Right atrium auricular region (tissue), 2 donors: ENCODE data around the gene ARMH3. TPM values are rescaled to one million over a fixed set of nuclear protein-coding genes. Genes with fewer than 3 reads are reported as not detected.

Source experiments
- DNase-seq: peaks from one replicate; pipeline ENCODE4 v3.0.0-alpha.2; 2019; ENCODE audit warnings: low spot score
- H3K27ac ChIP-seq, 2 donors: fragments of 200-600 bp; sonication (generic); 1 replicate in 1 of 2; 2 replicates in 1 of 2; pipeline ENCODE4 v1.5.1; 2016 to 2019
- H3K27me3 ChIP-seq, 2 donors: fragments of 200-600 bp; sonication (generic); one replicate each; pipeline versions ENCODE4 v1.5.1 to v1.6.0; 2017 to 2019
- H3K36me3 ChIP-seq: fragments of 200-600 bp; sonication (generic); one replicate; pipeline ENCODE4 v1.5.1; 2016
- H3K4me1 ChIP-seq, 2 donors: fragments of 200-600 bp; sonication (generic); one replicate each; pipeline versions ENCODE4 v1.5.1 to v1.6.0; 2017 to 2019
- H3K4me3 ChIP-seq, 2 donors: fragments of 200-600 bp; sonication (generic); 1 replicate in 1 of 2; 2 replicates in 1 of 2; pipeline ENCODE4 v1.5.1; 2017 to 2019; ENCODE audit warnings: mild to moderate bottlenecking in 1 of 2, moderate library complexity in 1 of 2
- H3K9me3 ChIP-seq, 2 donors: fragments of 200-600 bp; sonication (generic); one replicate each; pipeline ENCODE4 v1.5.1; 2019
- CTCF ChIP-seq, 2 donors: fragments of 200-600 bp; sonication (generic); IDR thresholded peaks; one replicate each; pipeline ENCODE4 v1.5.1; 2019; ENCODE audit warnings: antibody characterized with exemption in 2 of 2
- total RNA-seq, 2 donors: library from RNA; depleted of rRNA; stranded (reverse); fragments of >200 nt; gene quantifications; one replicate each; pipeline ENCODE4 v1.1.0, GENCODE V29; 2016

The ARMH3 gene
- 10 to 100 TPM; 25.4 to 28.5 TPM for total RNA-seq

GRCh38 chr10:102055647-102056419 is at the start of gene ARMH3:
Gene ARMH3 (minus strand): TSS chr10:102056173. CDS start chr10:102040114, 16,059 bp downstream.
- no peaks in the 10 kb centered on the region for H3K36me3 ChIP-seq
- H3K4me1 ChIP-seq, result peaks cover 0 to 27% of the 10 kb centered on the region in 2 donors
- peak in 1 of 2 donors; percentile 13 for TF ChIP-seq CTCF (IDR thresholded peaks at IDR 0.05)
- H3K9me3 ChIP-seq, result no peaks in the 10 kb centered on the region
- no peaks in the 10 kb centered on the region for H3K27me3 ChIP-seq
- DNase-seq, result peak; percentile 95
- peak within 1 kb of the TSS; percentile 79 for H3K4me3 ChIP-seq
- H3K27ac ChIP-seq, result peak within 1 kb of the TSS; percentile 89 to 98

- no peak overlapping the region for H3K27ac ChIP-seq
- TF ChIP-seq CTCF (IDR thresholded peaks at IDR 0.05), result no peak
- DNase-seq, result no peak
Measured at GRCh38 chr10:102102421-102102820, 46.4 kb upstream of the ARMH3 start.

GRCh38 chr10:102101152-102101551 is 45.2 kb upstream of the ARMH3 start:
- H3K27me3 ChIP-seq, result no peaks in the 10 kb centered on the region
- no peak for TF ChIP-seq CTCF (IDR thresholded peaks at IDR 0.05)
- H3K4me1 ChIP-seq, result no peaks in the 10 kb centered on the region
- no peaks in the 10 kb centered on the region for H3K36me3 ChIP-seq
- no peaks in the 10 kb centered on the region for H3K9me3 ChIP-seq
- H3K27ac ChIP-seq, result no peak overlapping the region
- no peak for DNase-seq
- H3K4me3 ChIP-seq, result no peak overlapping the region

More at GRCh38 chr10:102102421-102102820, 46.4 kb upstream of the ARMH3 start:
- Histone ChIP-seq H3K27me3 (no peaks in the 10 kb centered on the region), H3K36me3 (peaks cover 2% of the 10 kb centered on the region), H3K4me1 (no peaks in the 10 kb centered on the region), H3K4me3 (no peak overlapping the region), H3K9me3 (no peaks in the 10 kb centered on the region)

- no peaks in the 10 kb centered on the region for H3K9me3 ChIP-seq
- no peak for TF ChIP-seq CTCF (IDR thresholded peaks at IDR 0.05)
- no peaks in the 10 kb centered on the region for H3K27me3 ChIP-seq
- no peaks in the 10 kb centered on the region for H3K36me3 ChIP-seq
- DNase-seq, result no peak
- H3K4me3 ChIP-seq, result no peak overlapping the region
- no peaks in the 10 kb centered on the region for H3K4me1 ChIP-seq
- no peak overlapping the region for H3K27ac ChIP-seq
Measured at GRCh38 chr10:102096449-102096848, 40.5 kb upstream of the ARMH3 start.

- DNase-seq, result no peak
- Histone ChIP-seq H3K4me1 (no peaks in the 10 kb centered on the region), H3K27me3 (no peaks in the 10 kb centered on the region), H3K27ac (no peak overlapping the region), H3K36me3 (no peaks in the 10 kb centered on the region), H3K4me3 (no peak overlapping the region), H3K9me3 (no peaks in the 10 kb centered on the region)
- no peak for TF ChIP-seq CTCF (IDR thresholded peaks at IDR 0.05)
Measured at GRCh38 chr10:102090772-102091171, 34.8 kb upstream of the ARMH3 start.
